ENCODE data around the gene EID3.
A peak's percentile ranks its signal among the peaks of the same experiment; 100 is the strongest.

Gene EID3

GRCh38 chr12:104295954-104296353, 7.6 kb upstream of the EID3 start:
- no peak for TF ChIP-seq CTCF (IDR thresholded peaks at IDR 0.05; ENCODE audit: low read depth, low read length)
- no peak overlapping the region for H3K4me3 ChIP-seq (replicated peaks in 1 of 2; ENCODE audit: low read depth in 2 of 2, low read length in 2 of 2)
- DNase-seq (ENCODE audit: low read depth in 2 of 2) = peak in 1 of 2 donors; percentile 55

- TF ChIP-seq CTCF (IDR thresholded peaks at IDR 0.05; ENCODE audit: low read depth, low read length) = no peak
These were observed 6.8 kb upstream of the EID3 start for GRCh38 chr12:104296718-104297117.

GRCh38 chr12:104297477-104298113, 5.9 kb upstream of the EID3 start:
- TF ChIP-seq CTCF (IDR thresholded peaks at IDR 0.05; ENCODE audit: low read depth, low read length) = no peak
- H3K4me3 ChIP-seq (replicated peaks in 1 of 2; ENCODE audit: low read depth in 2 of 2, low read length in 2 of 2) = no peak overlapping the region
- no peak for DNase-seq (ENCODE audit: low read depth in 2 of 2)

More at GRCh38 chr12:104296718-104297117, 6.8 kb upstream of the EID3 start:
- peak in 1 of 2 donors; percentile 14 for DNase-seq (ENCODE audit: low read depth in 2 of 2)
- H3K4me3 ChIP-seq (replicated peaks in 1 of 2; ENCODE audit: low read depth in 2 of 2, low read length in 2 of 2) = peak overlapping the region in 1 of 2 donors; percentile 6

DNA sequence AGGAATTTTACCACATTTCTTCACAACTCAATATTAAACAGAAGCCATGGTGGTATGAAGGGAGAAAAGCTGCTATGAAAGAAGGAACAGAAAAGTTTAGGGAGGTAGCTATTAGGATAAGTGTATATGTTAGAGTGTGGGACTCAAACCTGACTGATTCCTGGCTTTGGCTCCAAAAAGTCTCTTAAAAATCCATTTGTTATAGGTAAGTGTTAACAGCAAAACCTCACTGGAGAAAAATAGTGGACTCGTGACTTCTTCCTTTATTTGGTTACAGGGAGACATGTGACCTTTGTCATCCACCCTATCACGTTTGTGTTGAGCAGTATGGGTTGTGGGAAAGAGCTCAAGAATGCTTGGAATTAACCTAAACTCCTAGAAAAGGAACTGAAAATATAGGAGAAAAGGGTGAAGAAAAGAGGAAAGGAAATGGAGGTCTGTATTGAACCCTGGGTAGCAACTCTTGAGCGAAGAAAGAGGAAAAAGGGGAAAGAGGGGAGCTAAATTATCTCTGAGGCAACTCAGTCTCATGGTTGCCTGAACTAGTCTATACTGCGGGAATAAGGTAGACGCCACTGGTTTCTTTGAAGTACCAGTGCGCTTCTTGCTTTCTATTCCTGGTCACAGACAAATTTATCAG, 3.6 kb upstream of the EID3 start:
- peak in 1 of 2 donors; percentile 58 for DNase-seq (ENCODE audit: low read depth in 2 of 2)

GRCh38 chr12:104304261-104305009, 896 bp downstream of the EID3 start:
- peak overlapping the region; percentile 39 to 50 for H3K4me3 ChIP-seq (replicated peaks in 1 of 2; ENCODE audit: low read depth in 2 of 2, low read length in 2 of 2)
- no peak for TF ChIP-seq CTCF (IDR thresholded peaks at IDR 0.05; ENCODE audit: low read depth, low read length)

More for the DNA sequence above, 3.6 kb upstream of the EID3 start:
- no peak overlapping the region for H3K4me3 ChIP-seq (replicated peaks in 1 of 2; ENCODE audit: low read depth in 2 of 2, low read length in 2 of 2)
- TF ChIP-seq CTCF (IDR thresholded peaks at IDR 0.05; ENCODE audit: low read depth, low read length) = no peak

DNA sequence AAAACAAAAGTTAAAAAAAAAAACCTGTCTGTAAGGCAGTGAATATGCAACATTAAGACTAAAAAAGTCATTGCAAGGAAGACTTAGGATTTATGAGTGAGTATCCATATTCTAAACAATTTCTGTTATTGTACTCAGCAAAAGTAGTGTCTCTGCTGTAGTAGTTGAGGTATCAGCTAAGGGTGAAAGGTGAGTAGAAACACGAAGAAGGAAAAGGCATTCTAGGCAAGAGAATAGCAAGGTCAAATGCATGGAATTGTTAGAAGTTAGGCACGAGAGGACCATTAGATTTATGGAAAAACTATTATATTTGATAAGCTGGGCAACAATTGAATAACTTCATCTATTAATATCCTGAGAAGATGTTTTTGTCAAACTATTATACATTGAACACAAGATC, 1.8 kb downstream of the EID3 start:
- H3K4me3 ChIP-seq (replicated peaks in 1 of 2; ENCODE audit: low read depth in 2 of 2, low read length in 2 of 2) = no peak overlapping the region
- TF ChIP-seq CTCF (IDR thresholded peaks at IDR 0.05; ENCODE audit: low read depth, low read length) = no peak
- no peak for DNase-seq (ENCODE audit: low read depth in 2 of 2)

More at GRCh38 chr12:104304261-104305009, 896 bp downstream of the EID3 start:
- peak in 1 of 2 donors; percentile 41 for DNase-seq (ENCODE audit: low read depth in 2 of 2)
